GM19351 (cell line): ENCODE results near the gene ST3GAL2.
"Not testable (repeated sequence)": the region's sequence is repeated elsewhere in the genome, so short reads cannot be mapped to it uniquely, and the experiment has no call there.

Experiments used
- ATAC-seq: cut with Tn5 transposase; IDR thresholded peaks from one replicate; pipeline ENCODE4 v1.9.1; 2021; ENCODE audit warnings: mild to moderate bottlenecking, moderate library complexity; ENCODE audit not compliant: unreplicated experiment

ST3GAL2 gene

DNA sequence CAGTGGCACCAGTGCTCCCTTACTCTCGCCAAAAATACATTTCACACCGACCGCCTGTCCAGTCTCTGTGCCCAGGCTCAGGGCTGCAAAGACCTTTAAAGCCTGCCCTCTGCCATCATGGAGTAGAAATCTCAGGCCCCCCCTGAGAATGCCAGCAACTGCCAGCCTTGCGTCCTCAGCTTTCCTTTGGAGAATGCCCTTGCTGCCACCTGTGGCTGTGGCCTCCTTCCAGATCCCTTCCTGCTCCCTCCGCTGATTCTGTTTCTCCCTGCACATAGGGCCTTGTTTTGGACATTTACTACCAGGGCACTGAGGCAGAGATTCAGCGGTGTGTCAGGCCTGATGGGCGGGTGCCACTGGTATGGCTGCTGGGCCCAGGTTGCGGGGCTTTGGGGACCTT lies 28.7 kb upstream of the ST3GAL2 start:
- ATAC-seq, result no peak

DNA sequence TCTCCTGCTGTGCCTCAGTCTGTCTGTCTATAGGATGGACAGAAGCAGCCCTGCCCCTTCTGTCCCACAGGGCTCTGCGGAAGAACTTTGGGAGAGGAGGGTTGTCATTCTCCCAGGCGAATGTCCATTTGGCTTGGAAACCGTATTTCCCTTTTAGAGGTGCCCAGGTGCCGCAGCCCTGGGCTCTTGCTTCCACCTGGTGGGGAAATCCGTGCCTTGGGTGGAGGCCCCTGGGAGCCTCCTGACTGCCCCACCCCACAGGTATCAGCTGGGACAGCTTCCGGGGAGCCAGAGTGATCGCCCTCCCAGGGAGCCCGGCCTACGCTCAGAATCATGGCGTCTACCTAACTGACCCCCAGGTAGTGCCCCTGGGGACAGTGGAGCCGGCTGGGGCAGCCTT lies 28.2 kb upstream of the ST3GAL2 start:
- ATAC-seq, result no peak

- ATAC-seq, result no peak
These were observed 27.8 kb upstream of the ST3GAL2 start for GRCh38 chr16:70466805-70467076.

- no peak for ATAC-seq
These were observed 27.3 kb upstream of the ST3GAL2 start for GRCh38 chr16:70465999-70466804.

DNA sequence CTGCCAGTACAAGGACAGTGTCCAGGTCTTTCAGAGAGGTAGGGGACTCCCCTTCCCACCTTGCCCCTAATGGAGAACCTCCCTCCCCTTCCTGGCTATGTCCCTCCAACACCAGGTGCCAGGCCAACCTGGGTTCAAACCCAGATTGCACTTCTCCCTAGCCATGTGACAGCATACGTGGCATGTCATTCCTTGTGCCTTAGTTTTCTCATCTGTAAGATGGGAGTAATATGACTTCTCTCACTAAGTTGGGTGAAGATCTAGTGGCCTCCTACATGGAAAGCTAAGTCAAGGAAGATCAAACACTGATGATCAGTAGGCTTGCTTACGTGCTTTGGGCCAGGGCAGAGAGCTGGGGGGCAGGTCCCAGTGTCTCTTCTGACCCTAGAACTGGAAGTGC lies 24.3 kb upstream of the ST3GAL2 start:
- ATAC-seq, result no peak

- ATAC-seq, result no peak
These were observed 21.9 kb upstream of the ST3GAL2 start for GRCh38 chr16:70460737-70461261.

DNA sequence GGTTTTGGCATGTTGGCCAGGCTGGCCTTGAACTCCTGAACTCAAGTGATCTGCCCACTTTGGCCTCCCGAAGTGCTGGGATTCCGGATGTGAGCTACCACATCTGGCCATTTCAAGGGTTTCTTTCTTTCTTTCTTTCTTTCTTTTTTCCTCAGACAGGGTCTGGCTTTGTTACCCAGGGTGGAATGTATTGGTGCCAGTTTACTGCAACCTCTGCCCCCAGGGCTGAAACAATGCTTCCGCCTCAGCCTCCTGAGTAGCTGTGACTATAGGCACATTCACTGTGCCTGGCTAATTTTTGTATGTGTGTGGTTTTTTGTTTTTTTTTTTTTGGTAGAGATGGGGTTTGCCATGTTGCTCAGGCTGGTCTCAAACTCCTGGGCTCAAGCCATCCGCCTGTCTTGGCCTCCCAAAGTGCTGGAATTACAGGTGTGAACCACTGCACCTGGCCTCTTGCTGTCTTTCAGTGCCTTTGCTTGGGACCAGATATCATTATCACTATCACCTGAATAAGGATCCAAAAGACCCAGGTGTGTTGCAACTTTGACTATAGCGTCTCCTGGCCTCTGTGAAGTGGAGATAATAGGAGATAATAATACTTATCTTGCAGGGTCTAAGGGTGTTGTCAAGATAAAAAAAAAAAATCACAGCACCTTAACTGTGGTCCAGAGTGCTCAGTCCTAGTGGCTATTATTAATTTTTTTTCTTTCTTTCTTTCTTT lies 18.7 kb upstream of the ST3GAL2 start:
- ATAC-seq, result no peak

- ATAC-seq, result no peak
These were observed 17.0 kb upstream of the ST3GAL2 start for GRCh38 chr16:70455910-70456309.

GRCh38 chr16:70454222-70455034 lies 15.5 kb upstream of the ST3GAL2 start, which contains the start of gene FCSK:
Gene FCSK, plus strand, starts transcription at chr16:70454595. Its CDS starts 8,596 bp downstream, at chr16:70463191.
- ATAC-seq, result peak; percentile 86

DNA sequence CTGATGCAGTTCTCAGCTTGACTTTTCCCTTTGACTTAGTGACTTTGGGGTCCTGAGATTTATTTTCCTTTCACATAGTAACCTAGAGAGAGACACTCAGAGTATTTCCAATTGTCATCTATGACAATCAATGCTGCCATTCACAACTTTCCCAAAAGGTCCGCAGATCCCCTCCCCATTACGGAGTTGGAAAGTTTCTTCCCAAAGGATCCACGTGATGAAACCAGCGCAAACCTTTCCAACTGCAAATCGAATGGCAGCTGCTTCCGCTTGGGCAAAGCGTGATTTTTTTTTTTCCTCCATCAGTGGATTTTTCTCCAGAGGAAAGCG lies 15.0 kb upstream of the ST3GAL2 start:
- no peak for ATAC-seq

DNA sequence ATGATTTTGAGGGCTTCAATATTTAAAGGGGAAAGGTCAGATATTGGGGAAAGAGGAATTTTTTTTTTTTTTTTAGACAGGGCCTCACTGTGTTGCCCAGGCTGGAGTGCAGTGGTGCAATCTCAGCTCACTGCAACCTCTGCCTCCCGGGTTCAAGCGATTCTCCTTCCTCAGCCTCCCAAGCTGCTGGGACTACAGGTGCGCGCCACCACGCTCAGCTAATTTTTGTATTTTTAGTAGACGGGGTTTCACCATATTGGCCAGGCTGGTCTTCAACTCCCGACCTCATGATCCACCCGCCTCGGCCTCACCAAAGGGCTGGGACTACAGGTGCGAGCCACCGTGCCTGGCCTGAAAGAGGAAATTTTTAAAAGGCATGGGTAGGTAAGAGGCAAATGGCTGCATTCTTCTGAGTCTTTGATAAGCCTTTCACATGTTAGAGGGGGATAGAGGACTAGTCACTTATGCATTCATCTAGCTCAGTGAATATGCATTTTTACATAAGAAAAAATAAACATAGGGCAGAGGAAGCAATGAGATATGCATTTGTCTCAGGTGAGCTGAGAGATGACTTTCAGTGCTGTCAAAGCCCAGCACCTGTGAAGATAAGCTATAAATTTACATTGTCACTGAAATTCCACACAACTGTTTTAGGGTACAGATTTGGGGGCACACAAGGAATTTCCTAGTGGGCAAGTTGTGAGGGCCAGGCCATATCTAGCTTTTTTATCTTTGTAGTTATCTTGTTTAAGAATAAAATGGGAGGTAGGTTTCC lies 14.4 kb upstream of the ST3GAL2 start:
- no peak for ATAC-seq

- not testable (repeated sequence) for ATAC-seq
These were observed 12.1 kb upstream of the ST3GAL2 start for GRCh38 chr16:70451004-70451340.

GRCh38 chr16:70450142-70451003 lies 11.5 kb upstream of the ST3GAL2 start:
- not testable (repeated sequence) for ATAC-seq

DNA sequence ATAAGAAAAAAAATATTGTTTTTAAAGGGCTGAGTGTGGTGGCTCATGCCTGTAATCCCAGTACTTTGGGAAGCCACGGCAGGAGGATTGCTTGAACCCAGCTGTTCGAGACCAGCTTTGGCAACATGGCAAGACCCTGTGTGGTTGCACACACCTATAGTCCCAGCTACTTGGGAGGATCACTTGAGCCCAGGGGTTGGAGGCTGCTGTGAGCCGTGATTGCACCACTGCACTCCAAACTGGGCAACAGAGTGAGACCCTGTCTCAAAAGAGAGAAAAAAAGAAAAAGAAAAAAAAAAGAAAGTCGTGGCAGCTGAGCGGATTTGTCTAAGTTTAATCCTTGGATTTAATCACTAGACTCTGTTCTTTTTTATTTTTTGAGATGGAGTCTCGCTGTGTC lies 9.2 kb upstream of the ST3GAL2 start:
- ATAC-seq, result no peak

DNA sequence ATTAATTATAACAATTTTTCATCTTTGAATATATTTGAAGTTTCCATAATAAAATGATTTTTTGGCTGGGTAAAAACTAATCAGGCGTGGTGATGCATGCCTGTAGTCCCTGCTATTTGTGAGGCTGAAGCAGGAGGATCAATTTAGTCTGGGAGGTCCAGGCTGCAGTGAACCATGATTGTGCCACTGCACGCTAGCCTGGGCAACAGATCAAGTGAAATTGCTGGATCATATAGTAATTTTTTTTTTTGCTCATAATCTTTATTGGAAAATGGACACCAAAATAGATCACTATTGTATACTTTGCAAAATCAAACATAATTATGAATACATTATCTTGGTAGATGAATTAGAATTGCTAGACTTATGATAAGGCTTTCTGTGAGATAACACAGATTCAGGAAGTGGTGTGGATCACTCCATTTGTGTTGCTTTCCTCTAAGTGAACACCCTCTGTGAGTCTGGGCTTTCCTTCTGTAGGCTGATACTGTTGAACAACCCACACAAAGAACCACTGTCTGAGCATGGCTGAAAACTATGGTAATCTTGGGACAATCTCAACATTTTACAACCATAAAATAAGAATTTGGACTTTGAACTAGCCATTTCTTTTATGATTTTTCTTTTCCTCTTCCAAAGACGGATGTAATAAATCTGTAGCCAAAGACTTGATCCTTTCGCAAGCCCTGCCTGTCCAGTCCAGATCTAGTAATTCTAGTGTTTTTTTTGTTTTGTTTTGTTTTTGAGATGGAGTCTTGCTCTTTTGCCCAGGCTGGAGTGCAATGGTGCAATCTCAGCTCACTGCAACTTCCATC lies 5.6 kb upstream of the ST3GAL2 start:
- no peak for ATAC-seq

- no peak for ATAC-seq
These were observed 3.4 kb upstream of the ST3GAL2 start for GRCh38 chr16:70442344-70442743.

GRCh38 chr16:70441406-70441990 lies 2.6 kb upstream of the ST3GAL2 start:
- no peak for ATAC-seq

GRCh38 chr16:70440009-70440692 lies 1.3 kb upstream of the ST3GAL2 start:
- ATAC-seq, result no peak
